Epithelial cell of proximal tubule (primary cell): ENCODE data around the gene DOCK6. TPM values are rescaled to one million over a fixed set of nuclear protein-coding genes. Genes with fewer than 3 reads are reported as not detected.

ENCODE experiments used
- DNase-seq: peaks from one replicate; pipeline ENCODE4 v3.0.0-alpha.2; 2011; ENCODE audit warnings: low read depth
- H3K4me3 ChIP-seq: 2 replicates; pipeline ENCODE4 v1.5.1; 2011; ENCODE audit warnings: low read depth, mild to moderate bottlenecking, low read length
- CTCF ChIP-seq: conservative IDR thresholded peaks from 2 replicates; pipeline ENCODE4 v1.5.1; 2012; ENCODE audit warnings: low read depth, mild to moderate bottlenecking, low read length
- total RNA-seq: library from RNA; depleted of rRNA; stranded (reverse); fragments of >200 nt; gene quantifications from 2 replicates; pipeline ENCODE4 v1.2.3, GENCODE V29; 2015

The DOCK6 gene
- total RNA-seq, 1 donor from 2014 or later = 17.2 TPM

DNA sequence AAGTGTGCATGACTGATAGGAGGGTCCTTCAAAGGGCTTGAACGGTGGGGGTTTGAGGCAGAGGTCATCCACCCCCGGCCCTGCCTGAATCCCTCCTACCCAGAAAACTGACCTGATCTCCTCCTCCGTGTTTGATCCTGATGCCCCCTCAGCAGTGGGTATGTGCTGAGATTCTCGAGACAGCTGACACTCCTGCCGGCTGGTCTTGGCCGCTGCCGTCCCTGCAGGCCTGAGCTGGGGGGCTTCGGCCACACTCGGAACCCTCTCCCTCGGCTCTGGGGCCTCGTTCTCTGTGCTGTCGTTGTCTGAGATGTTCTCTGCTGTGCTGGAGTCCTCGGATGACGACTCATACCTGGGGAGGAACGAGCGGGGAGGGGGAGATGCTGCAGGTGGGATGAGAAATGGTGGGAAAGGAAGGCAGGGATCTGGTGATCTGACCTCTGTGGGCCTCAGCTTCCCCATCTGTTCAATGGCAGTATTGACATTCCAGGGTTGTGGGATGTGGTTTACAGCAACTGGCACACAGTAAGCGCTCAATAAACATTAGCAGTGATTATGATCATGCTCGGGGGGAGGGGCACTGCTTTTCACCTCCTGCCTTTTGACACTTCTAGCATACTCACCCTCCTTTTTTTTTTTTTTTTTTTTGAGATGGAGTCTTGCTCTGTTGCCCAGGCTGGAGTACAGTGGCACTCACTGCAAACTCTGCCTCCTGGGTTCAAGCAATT is 85.7 kb downstream of the DOCK6 start:
- H3K4me3 ChIP-seq = no peak overlapping the region
- DNase-seq = no peak
- no peak for TF ChIP-seq CTCF

DNA sequence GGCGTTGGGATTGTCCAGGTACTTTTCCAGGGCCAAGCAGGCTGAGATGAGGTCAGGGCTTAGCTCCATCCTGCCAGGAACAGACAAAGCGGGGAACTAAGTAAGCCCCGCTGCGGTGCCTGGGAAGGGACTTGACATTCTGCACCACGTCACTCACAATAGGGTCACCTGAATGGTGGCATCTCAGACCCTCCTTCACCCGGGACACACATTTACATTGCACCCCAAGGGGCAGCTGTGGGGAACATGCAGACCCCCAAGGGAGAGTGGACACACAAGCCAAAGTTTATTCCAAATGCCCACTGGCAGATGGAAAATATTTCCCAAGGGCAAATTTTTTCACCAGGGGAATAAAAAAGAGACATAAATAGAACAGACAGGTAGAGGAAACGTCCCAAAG is 86.4 kb downstream of the DOCK6 start:
- no peak overlapping the region for H3K4me3 ChIP-seq
- no peak for TF ChIP-seq CTCF
- DNase-seq = no peak

DNA sequence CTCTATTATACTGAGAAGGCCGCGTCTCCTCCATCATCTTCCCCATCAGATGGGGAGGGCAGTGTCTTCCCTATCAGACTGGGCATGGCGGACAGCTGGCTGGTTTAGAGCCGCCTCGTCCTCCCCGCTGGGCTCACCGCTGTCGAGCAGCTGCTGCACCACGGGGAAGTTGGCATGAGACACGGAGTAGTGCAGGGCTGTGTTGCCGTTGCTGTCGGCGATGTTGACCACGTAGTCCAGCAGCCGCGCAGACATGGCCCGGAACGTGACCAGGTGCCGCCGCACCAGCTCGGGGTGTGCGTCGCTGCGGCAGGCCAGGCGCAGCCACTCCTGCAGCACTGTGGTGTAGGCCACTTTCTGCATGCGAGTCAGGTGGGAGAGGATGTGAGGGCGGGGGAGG is 88.0 kb downstream of the DOCK6 start:
- TF ChIP-seq CTCF = no peak
- H3K4me3 ChIP-seq = no peak overlapping the region
- DNase-seq = no peak

DNA sequence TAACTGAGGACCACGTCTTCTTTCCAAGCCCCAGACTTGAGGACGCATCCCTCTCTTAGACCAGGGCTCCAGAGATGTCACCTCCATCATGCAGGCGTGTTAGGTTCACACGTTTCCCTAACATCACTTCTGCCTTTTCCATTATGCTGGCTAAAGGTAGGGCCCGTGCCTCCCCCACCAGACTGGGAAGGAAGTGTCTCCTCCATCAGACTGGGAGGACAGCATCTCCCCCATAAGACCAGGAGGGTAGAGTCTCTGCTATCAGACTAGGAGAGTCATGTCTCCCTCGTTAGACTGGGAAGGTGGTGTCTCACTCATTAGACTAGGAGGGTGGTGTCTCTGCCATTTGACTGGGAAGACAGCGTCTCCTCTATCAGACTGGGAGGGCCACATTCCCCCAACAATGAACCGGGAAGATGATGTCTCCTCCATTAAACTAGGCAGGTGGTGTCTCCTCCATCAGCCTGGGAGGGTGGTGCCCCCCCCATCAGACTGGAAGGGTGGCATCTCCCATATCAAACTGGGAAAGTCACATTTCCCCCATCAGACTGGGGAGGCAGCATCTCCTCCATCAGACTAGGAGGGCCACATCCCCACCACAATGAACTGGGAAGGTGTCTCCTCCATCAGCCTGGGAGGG is 88.7 kb downstream of the DOCK6 start:
- no peak for DNase-seq
- no peak for TF ChIP-seq CTCF
- no peak overlapping the region for H3K4me3 ChIP-seq

- TF ChIP-seq CTCF = no peak
- no peak for DNase-seq
- no peak overlapping the region for H3K4me3 ChIP-seq
Observed at GRCh38 chr19:11172576-11172975, 89.7 kb downstream of the DOCK6 start.

- no peak for DNase-seq
- no peak overlapping the region for H3K4me3 ChIP-seq
- TF ChIP-seq CTCF = no peak
Observed at GRCh38 chr19:11171144-11171543, 91.2 kb downstream of the DOCK6 start.
